A673 (cell line): Measurements from ENCODE around the gene SSC5D.

ENCODE experiments used
- EZH2 ChIP-seq: fragments of 200-600 bp; sonication (generic); IDR thresholded peaks from 2 replicates; pipeline ENCODE4 v1.6.1; 2017; ENCODE audit warnings: borderline replicate concordance, low read depth, mild to moderate bottlenecking, mixed read lengths, antibody characterized with exemption, low read length; ENCODE audit not compliant: poor library complexity, severe bottlenecking
- TF ChIP-seq, protein P1 (sequence below): fragments of 300-800, 200-600 bp; sonication (generic); conservative IDR thresholded peaks from 2 replicates; pipeline ENCODE4 v1.5.1; 2017; ENCODE audit warnings: low read depth, mild to moderate bottlenecking, antibody characterized with exemption, low read length, moderate library complexity, mixed read lengths

DNA sequence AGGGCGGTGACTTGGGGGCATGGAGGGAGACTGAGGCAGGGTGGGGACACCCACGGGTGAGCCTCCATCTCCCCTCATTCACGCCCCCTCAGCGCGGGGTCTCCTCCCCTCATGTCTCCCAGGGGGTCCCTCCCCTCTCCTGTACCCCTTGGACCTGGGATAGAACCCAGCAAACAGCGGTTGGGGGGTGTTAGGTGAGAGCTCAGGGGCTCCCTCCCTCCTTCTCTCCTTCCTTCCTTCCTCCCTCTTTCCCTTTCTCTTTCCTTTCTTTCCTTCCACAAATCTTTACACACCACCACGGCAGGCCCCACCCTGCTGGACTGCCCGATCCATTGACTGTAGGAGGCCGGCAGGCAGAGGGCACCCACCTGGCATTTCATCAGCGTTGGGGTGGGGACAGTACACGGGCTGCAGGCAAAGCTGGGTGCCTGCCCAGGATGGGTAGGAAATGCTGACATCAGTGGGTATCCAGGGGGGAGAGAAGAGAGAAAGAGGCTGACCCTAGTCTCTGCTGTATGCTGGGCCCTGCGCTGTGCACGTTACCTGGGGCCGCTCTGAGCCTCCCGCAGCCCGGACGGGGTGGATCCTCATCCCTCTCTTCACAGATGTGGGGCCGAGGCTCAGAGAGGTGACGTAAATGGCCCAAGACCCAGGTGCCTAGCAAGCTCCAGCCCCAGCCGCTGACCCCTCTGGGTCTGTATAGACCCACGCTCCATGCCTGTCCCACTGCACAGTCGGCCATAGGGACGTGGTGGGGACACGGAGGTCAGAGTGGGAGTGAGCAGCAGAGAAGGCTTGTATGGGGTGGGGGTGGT, 3.5 kb downstream of the SSC5D start:
- TF ChIP-seq EZH2, result no peak
- TF ChIP-seq, protein P1, sequence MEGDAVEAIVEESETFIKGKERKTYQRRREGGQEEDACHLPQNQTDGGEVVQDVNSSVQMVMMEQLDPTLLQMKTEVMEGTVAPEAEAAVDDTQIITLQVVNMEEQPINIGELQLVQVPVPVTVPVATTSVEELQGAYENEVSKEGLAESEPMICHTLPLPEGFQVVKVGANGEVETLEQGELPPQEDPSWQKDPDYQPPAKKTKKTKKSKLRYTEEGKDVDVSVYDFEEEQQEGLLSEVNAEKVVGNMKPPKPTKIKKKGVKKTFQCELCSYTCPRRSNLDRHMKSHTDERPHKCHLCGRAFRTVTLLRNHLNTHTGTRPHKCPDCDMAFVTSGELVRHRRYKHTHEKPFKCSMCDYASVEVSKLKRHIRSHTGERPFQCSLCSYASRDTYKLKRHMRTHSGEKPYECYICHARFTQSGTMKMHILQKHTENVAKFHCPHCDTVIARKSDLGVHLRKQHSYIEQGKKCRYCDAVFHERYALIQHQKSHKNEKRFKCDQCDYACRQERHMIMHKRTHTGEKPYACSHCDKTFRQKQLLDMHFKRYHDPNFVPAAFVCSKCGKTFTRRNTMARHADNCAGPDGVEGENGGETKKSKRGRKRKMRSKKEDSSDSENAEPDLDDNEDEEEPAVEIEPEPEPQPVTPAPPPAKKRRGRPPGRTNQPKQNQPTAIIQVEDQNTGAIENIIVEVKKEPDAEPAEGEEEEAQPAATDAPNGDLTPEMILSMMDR, result no peak
